WTC11 (cell line): Measurements from ENCODE around the gene HNRNPL. TPM values are rescaled to one million over a fixed set of nuclear protein-coding genes. Genes with fewer than 3 reads are reported as not detected.

Source experiments
- ATAC-seq: fragments of 200-7000 bp; cut with Tn5 transposase; 2 replicates; pipeline ENCODE4 v1.10.0; 2021; ENCODE audit warnings: mild to moderate bottlenecking, moderate library complexity
- CTCF ChIA-PET: fragments of 300-600 bp; sonication (Branson Sonifier 250); formaldehyde crosslinking; loops from one replicate; lab custom pipeline; 2021; ENCODE audit warnings: antibody characterized with exemption; lab: Charles Lee
- POLR2A ChIA-PET: fragments of 350-600 bp; sonication (Branson Sonifier 250); formaldehyde crosslinking; loops from one replicate; lab custom pipeline; 2021; ENCODE audit warnings: antibody characterized with exemption; lab: Charles Lee
- DNase-seq: peaks from one replicate; pipeline ENCODE4 v3.0.0; 2021; ENCODE audit warnings: low spot score
- H3K27ac Mint-ChIP-seq: 2 replicates; pipeline ENCODE4 v1.8.0; 2021; ENCODE audit warnings: mixed read lengths
- H3K27me3 Mint-ChIP-seq: 2 replicates; pipeline ENCODE4 v1.8.0; 2021; ENCODE audit warnings: low read depth, mild to moderate bottlenecking, moderate library complexity, mixed read lengths
- H3K36me3 Mint-ChIP-seq: 2 replicates; pipeline ENCODE4 v1.8.0; 2021; ENCODE audit warnings: mixed read lengths
- H3K4me1 Mint-ChIP-seq: 2 replicates; pipeline ENCODE4 v1.8.0; 2022; ENCODE audit warnings: mixed read lengths
- H3K4me3 Mint-ChIP-seq: 2 replicates; pipeline ENCODE4 v1.8.0; 2021; ENCODE audit warnings: mild to moderate bottlenecking, moderate library complexity, mixed read lengths
- H3K9me3 Mint-ChIP-seq: 2 replicates; pipeline ENCODE4 v1.8.0; 2021; ENCODE audit warnings: mixed read lengths
- ARID4B ChIP-seq: sonication (generic); formaldehyde crosslinking; IDR thresholded peaks from 2 replicates; pipeline ENCODE4 v1.8.0; 2023; ENCODE audit warnings: missing genetic modification reagents, mild to moderate bottlenecking, borderline replicate concordance
- CBFB ChIP-seq: sonication (generic); formaldehyde crosslinking; IDR thresholded peaks from 2 replicates; pipeline ENCODE4 v1.8.1; 2022; ENCODE audit warnings: mild to moderate bottlenecking, low read depth, missing genetic modification reagents
- E2F4 ChIP-seq: sonication (generic); formaldehyde crosslinking; IDR thresholded peaks from 2 replicates; pipeline ENCODE4 v1.8.1; 2022; ENCODE audit warnings: low read depth, mild to moderate bottlenecking, moderate library complexity, missing genetic modification reagents, borderline replicate concordance
- FOXK1 ChIP-seq: sonication (generic); formaldehyde crosslinking; IDR thresholded peaks from 2 replicates; pipeline ENCODE4 v1.8.0; 2022; ENCODE audit warnings: mild to moderate bottlenecking, moderate library complexity, missing genetic modification reagents
- GTF2I ChIP-seq: fragments of 250-450 bp; sonication (Bioruptor Pico); conservative IDR thresholded peaks from 2 replicates; pipeline ENCODE4 v1.4.0; 2021; ENCODE audit warnings: mild to moderate bottlenecking
- NR1H2 ChIP-seq: sonication (generic); formaldehyde crosslinking; IDR thresholded peaks from 2 replicates; pipeline ENCODE4 v1.9.0; 2021; ENCODE audit warnings: mild to moderate bottlenecking, moderate library complexity, missing genetic modification reagents
- NR2C2 ChIP-seq: sonication (generic); formaldehyde crosslinking; IDR thresholded peaks from 2 replicates; pipeline ENCODE4 v1.8.0; 2022; ENCODE audit warnings: mild to moderate bottlenecking, missing genetic modification reagents
- SP1 ChIP-seq: sonication (generic); formaldehyde crosslinking; conservative IDR thresholded peaks from 2 replicates; pipeline ENCODE4 v1.8.1; 2022; ENCODE audit warnings: missing genetic modification reagents
- TEAD4 ChIP-seq: sonication (generic); formaldehyde crosslinking; IDR thresholded peaks from 2 replicates; pipeline ENCODE4 v1.8.0; 2022; ENCODE audit warnings: mild to moderate bottlenecking, missing genetic modification reagents
- ZBTB43 ChIP-seq: sonication (generic); formaldehyde crosslinking; IDR thresholded peaks from 2 replicates; pipeline ENCODE4 v1.8.1; 2023; ENCODE audit warnings: mild to moderate bottlenecking, missing genetic modification reagents
- ZNF121 ChIP-seq: sonication (generic); formaldehyde crosslinking; IDR thresholded peaks from 2 replicates; pipeline ENCODE4 v1.8.0; 2023; ENCODE audit warnings: missing genetic modification reagents
- ZNF219 ChIP-seq: sonication (generic); formaldehyde crosslinking; IDR thresholded peaks from 2 replicates; pipeline ENCODE4 v1.8.0; 2023; ENCODE audit warnings: missing genetic modification reagents, mild to moderate bottlenecking, borderline replicate concordance
- ZNF317 ChIP-seq: sonication (generic); formaldehyde crosslinking; IDR thresholded peaks from 2 replicates; pipeline ENCODE4 v1.8.1; 2023; ENCODE audit warnings: low read depth, mild to moderate bottlenecking, moderate library complexity, missing genetic modification reagents, borderline replicate concordance
- ZNF423 ChIP-seq: fragments of 250-450 bp; sonication (Bioruptor Pico); IDR thresholded peaks from 2 replicates; pipeline ENCODE4 v2.1.2; 2022; ENCODE audit warnings: mild to moderate bottlenecking, moderate library complexity
- ZNF532 ChIP-seq: fragments of 250-450 bp; sonication (Bioruptor Pico); IDR thresholded peaks from 2 replicates; pipeline ENCODE4 v1.9.0; 2021; ENCODE audit warnings: mild to moderate bottlenecking, borderline replicate concordance
- total RNA-seq: library from RNA; stranded (reverse); gene quantifications from 3 replicates; pipeline ENCODE4 v1.2.3, GENCODE V29; 2021
- TF ChIP-seq, protein P1 (sequence below): sonication (generic); formaldehyde crosslinking; IDR thresholded peaks from 2 replicates; pipeline ENCODE4 v1.8.0; 2022; ENCODE audit warnings: mild to moderate bottlenecking, missing genetic modification reagents
- TF ChIP-seq, protein P2 (sequence below): sonication (generic); formaldehyde crosslinking; IDR thresholded peaks from 2 replicates; pipeline ENCODE4 v1.8.0; 2022; ENCODE audit warnings: mild to moderate bottlenecking, missing genetic modification reagents

Gene HNRNPL
- total RNA-seq, 1 experiment from 2014 or later: 779 TPM

DNA sequence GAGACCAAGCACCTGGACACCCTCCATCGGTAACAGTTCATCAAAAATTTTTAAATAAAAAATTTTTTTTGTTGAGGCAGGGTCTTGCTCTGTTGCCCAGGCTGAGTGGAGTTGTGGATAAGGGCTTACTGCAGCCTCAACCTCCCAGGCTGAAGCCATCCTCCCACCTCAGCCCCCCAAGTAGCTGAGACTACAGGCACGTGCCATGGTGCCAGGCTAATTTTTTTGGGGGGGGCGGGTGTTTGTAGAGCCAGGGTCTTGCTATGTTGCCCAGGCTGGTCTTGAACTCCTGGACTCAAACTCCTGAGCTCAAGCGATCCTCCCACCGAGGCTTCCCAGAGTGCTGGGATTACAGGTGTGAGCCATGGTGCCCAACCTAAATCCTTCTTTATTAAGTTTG, 56.1 kb downstream of the HNRNPL start:
- ATAC-seq: no peak
- H3K27ac Mint-ChIP-seq: no peak overlapping the region
- H3K9me3 Mint-ChIP-seq: peaks cover 8% of the 10 kb centered on the region; the same call in 1 of the 2 replicates
- H3K27me3 Mint-ChIP-seq: peaks cover 19% of the 10 kb centered on the region
- no peak for TF ChIP-seq ZBTB43 (CRISPR knock-in tag)
- no peak for TF ChIP-seq E2F4 (CRISPR knock-in tag)
- TF ChIP-seq ZNF219: no peak
- 0 out of 2 replicates have a peak, but pooled peaks have one; percentile 37 for TF ChIP-seq GTF2I
- peak; percentile 95 for TF ChIP-seq ZNF121 (CRISPR knock-in tag)
- TF ChIP-seq ZNF532 (CRISPR knock-in tag): no peak
- TF ChIP-seq ZNF317: no peak
- no peak for TF ChIP-seq FOXK1 (CRISPR knock-in tag)
- TF ChIP-seq ARID4B (CRISPR knock-in tag): no peak
- peaks cover 6% of the 10 kb centered on the region for H3K4me1 Mint-ChIP-seq
- DNase-seq: no peak
- CTCF ChIA-PET: interaction anchor here (1.1 to 1.5 kb wide), 4 partner anchors 19 to 408 kb away, joined by 3 to 12 read pairs (median 4); partner anchors contain the start of genes MRPS12 and SARS2
- no peaks in the 10 kb centered on the region for H3K36me3 Mint-ChIP-seq
- H3K4me3 Mint-ChIP-seq: 0 out of 2 replicates have a peak overlapping the region, but pooled peaks have one; percentile 54
- POLR2A ChIA-PET: no interaction called here

GRCh38 chr19:38793177-38793576, 56.6 kb downstream of the HNRNPL start:
- TF ChIP-seq, protein P1, sequence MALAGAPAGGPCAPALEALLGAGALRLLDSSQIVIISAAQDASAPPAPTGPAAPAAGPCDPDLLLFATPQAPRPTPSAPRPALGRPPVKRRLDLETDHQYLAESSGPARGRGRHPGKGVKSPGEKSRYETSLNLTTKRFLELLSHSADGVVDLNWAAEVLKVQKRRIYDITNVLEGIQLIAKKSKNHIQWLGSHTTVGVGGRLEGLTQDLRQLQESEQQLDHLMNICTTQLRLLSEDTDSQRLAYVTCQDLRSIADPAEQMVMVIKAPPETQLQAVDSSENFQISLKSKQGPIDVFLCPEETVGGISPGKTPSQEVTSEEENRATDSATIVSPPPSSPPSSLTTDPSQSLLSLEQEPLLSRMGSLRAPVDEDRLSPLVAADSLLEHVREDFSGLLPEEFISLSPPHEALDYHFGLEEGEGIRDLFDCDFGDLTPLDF (CRISPR knock-in tag): no peak
- TF ChIP-seq TEAD4 (no peak), NR1H2 (CRISPR knock-in tag) (no peak), CBFB (no peak), SP1 (no peak), ZNF423 (CRISPR knock-in tag) (no peak), ZNF219 (no peak), NR2C2 (CRISPR knock-in tag) (no peak)
- TF ChIP-seq, protein P2, sequence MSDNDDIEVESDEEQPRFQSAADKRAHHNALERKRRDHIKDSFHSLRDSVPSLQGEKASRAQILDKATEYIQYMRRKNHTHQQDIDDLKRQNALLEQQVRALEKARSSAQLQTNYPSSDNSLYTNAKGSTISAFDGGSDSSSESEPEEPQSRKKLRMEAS (CRISPR knock-in tag): no peak
- Mint-ChIP-seq H3K4me1 (peaks cover 8% of the 10 kb centered on the region), H3K4me3 (peak overlapping the region; percentile 54), H3K27me3 (peaks cover 23% of the 10 kb centered on the region), H3K9me3 (peaks cover 8% of the 10 kb centered on the region; the same call in 1 of the 2 replicates), H3K27ac (no peak overlapping the region), H3K36me3 (no peaks in the 10 kb centered on the region)
- DNase-seq (no peak), ATAC-seq (no peak)
- ChIA-PET POLR2A (interaction anchor here (0.6 to 1.0 kb wide), 2 partner anchors 17 to 55 kb away, joined by 3 to 4 read pairs; no protein-coding TSS in a partner anchor), CTCF (interaction anchor here (0.6 to 1.5 kb wide), 23 partner anchors 14 to 407 kb away, joined by 3 to 15 read pairs (median 3); partner anchors contain the start of genes ECH1, FAM98C, LGALS7 and MRPS12)
